ENCODE measurements around the gene AMBRA1. TPM values are rescaled to one million over a fixed set of nuclear protein-coding genes. Genes with fewer than 3 reads are reported as not detected.

Gene AMBRA1
- polyA plus RNA-seq, 2 of the 4 experiments (the other 2 are of a cell fraction), result 11.5 to 13.4 TPM

GRCh38 chr11:46513934-46514342, 79.9 kb downstream of the AMBRA1 start:
- H3K4me1 ChIP-seq, result peaks cover 7% of the 10 kb centered on the region; the same call in 1 of the 3 replicates
- no peak for FAIRE-seq
- no peak for DNase-seq (ENCODE audit: low read depth in 1 of 2, low spot score in 1 of 2)
- ChIA-PET POLR2A (interaction anchor here (0.7 kb wide), 1 partner anchor 213 kb away, joined by 5 read pairs; no protein-coding TSS in a partner anchor), CTCF (interaction anchor here (0.6 to 1.0 kb wide), 3 partner anchors 12 to 126 kb away, joined by 3 to 5 read pairs (median 4); no protein-coding TSS in a partner anchor)
- TF ChIP-seq EHMT2 (IDR thresholded peaks at IDR 0.05; ENCODE audit: low read depth), result no peak
- TF ChIP-seq MYC (IDR thresholded peaks at IDR 0.05; ENCODE audit: borderline replicate concordance, low read length), result no peak
- WGBS (ENCODE audit: missing lambda C conversion rate), result 84% methylated on average over 3 of the region's 3 CpGs
- no peak overlapping the region for H3K4me3 ChIP-seq
- H3K9me3 ChIP-seq, result no peaks in the 10 kb centered on the region
- no peak for ATAC-seq
- no peak overlapping the region for H3K4me2 ChIP-seq
- H3K27ac ChIP-seq, result no peak overlapping the region

GRCh38 chr11:46512261-46512881, 81.5 kb downstream of the AMBRA1 start:
- Histone ChIP-seq H3K9me3 (no peaks in the 10 kb centered on the region), H3K4me1 (peaks cover 7% of the 10 kb centered on the region; the same call in 1 of the 3 replicates), H3K4me2 (no peak overlapping the region), H3K27ac (no peak overlapping the region), H3K4me3 (no peak overlapping the region)
- no peak for FAIRE-seq
- no peak for DNase-seq (ENCODE audit: low read depth in 1 of 2, low spot score in 1 of 2)
- WGBS (ENCODE audit: missing lambda C conversion rate), result 91% methylated on average over 5 of the region's 5 CpGs
- ChIA-PET POLR2A (no interaction called here), CTCF (interaction anchor here (0.8 to 1.5 kb wide), 3 partner anchors 9 to 273 kb away, joined by 3 to 4 read pairs (median 3); no protein-coding TSS in a partner anchor)
- no peak for ATAC-seq
- TF ChIP-seq MAZ (IDR thresholded peaks at IDR 0.05; ENCODE audit: borderline replicate concordance, low read depth, low read length) (no peak), SREBF2 (IDR thresholded peaks at IDR 0.05) (no peak), CTCF (IDR thresholded peaks at IDR 0.05) (no peak), HOXA7 (CRISPR knock-in tag; IDR thresholded peaks at IDR 0.05) (no peak), PBX3 (IDR thresholded peaks at IDR 0.05) (no peak), ATOH8 (CRISPR knock-in tag; IDR thresholded peaks at IDR 0.05; ENCODE audit: low read depth) (no peak), HDAC2 (IDR thresholded peaks at IDR 0.05) (no peak), FOXS1 (CRISPR knock-in tag; IDR thresholded peaks at IDR 0.05) (no peak), E2F6 (IDR thresholded peaks at IDR 0.05; ENCODE audit: borderline replicate concordance, low read depth) (no peak), HEYL (CRISPR knock-in tag; IDR thresholded peaks at IDR 0.05) (no peak), POLR2A (IDR thresholded peaks at IDR 0.05; ENCODE audit: low read length) (no peak), TFCP2L1 (CRISPR knock-in tag; IDR thresholded peaks at IDR 0.05) (no peak), CEBPB (IDR thresholded peaks at IDR 0.05) (no peak), KDM1A (IDR thresholded peaks at IDR 0.05; ENCODE audit: low read depth) (no peak)
- TF ChIP-seq, protein P1, sequence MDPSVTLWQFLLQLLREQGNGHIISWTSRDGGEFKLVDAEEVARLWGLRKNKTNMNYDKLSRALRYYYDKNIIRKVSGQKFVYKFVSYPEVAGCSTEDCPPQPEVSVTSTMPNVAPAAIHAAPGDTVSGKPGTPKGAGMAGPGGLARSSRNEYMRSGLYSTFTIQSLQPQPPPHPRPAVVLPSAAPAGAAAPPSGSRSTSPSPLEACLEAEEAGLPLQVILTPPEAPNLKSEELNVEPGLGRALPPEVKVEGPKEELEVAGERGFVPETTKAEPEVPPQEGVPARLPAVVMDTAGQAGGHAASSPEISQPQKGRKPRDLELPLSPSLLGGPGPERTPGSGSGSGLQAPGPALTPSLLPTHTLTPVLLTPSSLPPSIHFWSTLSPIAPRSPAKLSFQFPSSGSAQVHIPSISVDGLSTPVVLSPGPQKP (IDR thresholded peaks at IDR 0.05; ENCODE audit: low read depth, low read length), result no peak

- POLR2A ChIA-PET, result no interaction called here
- CTCF ChIA-PET, result interaction anchor here (1.5 to 1.8 kb wide), 2 partner anchors 21 to 22 kb away, joined by 4 to 6 read pairs; no protein-coding TSS in a partner anchor
- Histone ChIP-seq H3K4me3 (no peak overlapping the region), H3K4me2 (no peak overlapping the region), H3K4me1 (peaks cover 5% of the 10 kb centered on the region; the same call in 1 of the 3 replicates), H3K27ac (no peak overlapping the region), H3K9me3 (no peaks in the 10 kb centered on the region)
- TF ChIP-seq E2F6 (IDR thresholded peaks at IDR 0.05; ENCODE audit: borderline replicate concordance, low read depth) (no peak), FOXS1 (CRISPR knock-in tag; IDR thresholded peaks at IDR 0.05) (no peak), JUNB (IDR thresholded peaks at IDR 0.05) (no peak), CEBPB (IDR thresholded peaks at IDR 0.05) (no peak)
- FAIRE-seq, result no peak
- 94% methylated on average over 2 of the region's 2 CpGs for WGBS (ENCODE audit: missing lambda C conversion rate)
- no peak for ATAC-seq
- no peak for DNase-seq (ENCODE audit: low read depth in 1 of 2, low spot score in 1 of 2)
These were observed 82.5 kb downstream of the AMBRA1 start for GRCh38 chr11:46511342-46511741.

Measured in A549 (cell line).